Measurements from ENCODE around the gene KCNQ1.

The KCNQ1 gene

DNA sequence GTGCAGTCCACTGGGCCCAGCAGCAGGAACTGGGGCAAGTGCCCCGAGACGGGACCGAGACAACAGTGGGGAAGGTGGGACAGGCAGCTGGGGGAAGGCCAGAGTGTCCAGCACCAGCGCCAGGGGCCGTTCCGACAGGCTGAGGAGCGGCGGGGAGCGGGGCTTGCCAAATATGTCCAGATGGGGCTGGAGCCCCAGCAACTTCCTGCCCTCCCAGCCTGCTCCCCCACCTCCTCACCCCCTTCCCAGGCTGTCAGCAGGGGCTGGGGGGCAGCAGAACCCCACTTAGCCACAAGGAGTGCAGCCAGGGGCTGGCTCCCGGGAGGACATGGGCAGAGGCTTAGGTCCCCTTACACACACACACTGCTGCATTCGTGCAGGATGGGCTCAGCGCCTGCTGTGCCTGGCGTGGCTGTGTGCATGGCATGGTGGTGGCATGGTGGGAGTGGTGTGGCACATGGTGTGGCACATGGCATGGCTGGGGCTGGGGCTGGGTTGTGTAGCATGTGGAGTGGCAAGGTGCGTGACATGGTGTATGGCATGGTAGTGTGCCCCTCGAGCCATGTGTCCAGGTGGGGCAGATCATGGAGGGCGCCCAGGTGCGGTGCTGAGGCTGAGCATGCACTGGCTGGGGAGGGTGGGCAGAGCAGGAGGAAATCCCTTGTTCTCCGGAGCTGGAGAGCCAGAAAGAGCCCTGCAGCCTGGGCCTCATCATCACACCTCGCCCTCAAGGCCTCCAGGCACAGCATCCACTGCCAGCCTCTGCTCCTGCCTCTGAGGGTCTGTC, 389.1 kb downstream of the KCNQ1 start:
- TF ChIP-seq, protein P1, sequence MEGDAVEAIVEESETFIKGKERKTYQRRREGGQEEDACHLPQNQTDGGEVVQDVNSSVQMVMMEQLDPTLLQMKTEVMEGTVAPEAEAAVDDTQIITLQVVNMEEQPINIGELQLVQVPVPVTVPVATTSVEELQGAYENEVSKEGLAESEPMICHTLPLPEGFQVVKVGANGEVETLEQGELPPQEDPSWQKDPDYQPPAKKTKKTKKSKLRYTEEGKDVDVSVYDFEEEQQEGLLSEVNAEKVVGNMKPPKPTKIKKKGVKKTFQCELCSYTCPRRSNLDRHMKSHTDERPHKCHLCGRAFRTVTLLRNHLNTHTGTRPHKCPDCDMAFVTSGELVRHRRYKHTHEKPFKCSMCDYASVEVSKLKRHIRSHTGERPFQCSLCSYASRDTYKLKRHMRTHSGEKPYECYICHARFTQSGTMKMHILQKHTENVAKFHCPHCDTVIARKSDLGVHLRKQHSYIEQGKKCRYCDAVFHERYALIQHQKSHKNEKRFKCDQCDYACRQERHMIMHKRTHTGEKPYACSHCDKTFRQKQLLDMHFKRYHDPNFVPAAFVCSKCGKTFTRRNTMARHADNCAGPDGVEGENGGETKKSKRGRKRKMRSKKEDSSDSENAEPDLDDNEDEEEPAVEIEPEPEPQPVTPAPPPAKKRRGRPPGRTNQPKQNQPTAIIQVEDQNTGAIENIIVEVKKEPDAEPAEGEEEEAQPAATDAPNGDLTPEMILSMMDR (IDR thresholded peaks at IDR 0.05; ENCODE audit: insufficient read depth, low read depth, low read length, missing control alignments): no peak
- H3K4me3 ChIP-seq (ENCODE audit: low read length): no peak overlapping the region
- DNase-seq (ENCODE audit: low read depth): no peak

DNA sequence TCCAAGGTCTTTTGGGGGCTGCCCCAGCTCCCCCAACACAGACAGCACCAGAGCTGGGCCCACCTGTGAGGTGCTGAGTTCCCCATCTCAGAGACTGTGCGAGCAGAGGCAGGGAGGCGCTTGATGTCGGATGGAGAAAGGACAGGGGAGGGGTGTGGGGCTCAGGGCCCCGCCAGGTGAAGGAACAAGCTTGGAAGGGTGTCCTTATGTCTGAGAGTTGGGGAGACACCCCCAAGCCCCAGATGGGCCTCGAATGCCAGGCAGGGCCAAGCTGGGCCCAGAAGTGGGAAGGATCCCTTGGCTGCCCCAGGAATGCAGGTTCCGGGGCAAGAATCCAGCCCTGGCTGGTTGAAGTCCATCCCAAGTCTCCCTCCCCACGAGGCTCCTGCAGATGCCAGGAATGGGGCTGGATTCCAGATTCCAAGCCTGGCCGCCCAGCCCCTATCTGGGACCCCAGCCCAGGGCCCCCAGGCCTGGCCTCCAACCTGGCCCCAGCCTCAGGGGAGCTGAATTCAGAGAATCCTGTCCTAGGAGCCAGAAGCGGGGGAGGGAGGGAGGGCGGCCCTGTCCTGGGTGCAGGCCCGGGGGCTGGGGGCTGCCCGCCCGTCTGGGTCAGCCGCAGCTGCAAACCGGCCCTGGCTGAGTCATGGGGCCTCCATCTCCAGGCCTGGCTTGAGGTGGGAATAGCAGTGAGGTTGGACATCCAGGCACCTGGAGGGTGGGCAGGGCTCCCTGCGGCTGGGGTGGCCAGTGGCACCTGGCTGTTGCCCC, 389.9 kb downstream of the KCNQ1 start:
- DNase-seq (ENCODE audit: low read depth): no peak
- H3K4me3 ChIP-seq (ENCODE audit: low read length): no peak overlapping the region
- TF ChIP-seq, protein P1 (IDR thresholded peaks at IDR 0.05; ENCODE audit: insufficient read depth, low read depth, low read length, missing control alignments): no peak

DNA sequence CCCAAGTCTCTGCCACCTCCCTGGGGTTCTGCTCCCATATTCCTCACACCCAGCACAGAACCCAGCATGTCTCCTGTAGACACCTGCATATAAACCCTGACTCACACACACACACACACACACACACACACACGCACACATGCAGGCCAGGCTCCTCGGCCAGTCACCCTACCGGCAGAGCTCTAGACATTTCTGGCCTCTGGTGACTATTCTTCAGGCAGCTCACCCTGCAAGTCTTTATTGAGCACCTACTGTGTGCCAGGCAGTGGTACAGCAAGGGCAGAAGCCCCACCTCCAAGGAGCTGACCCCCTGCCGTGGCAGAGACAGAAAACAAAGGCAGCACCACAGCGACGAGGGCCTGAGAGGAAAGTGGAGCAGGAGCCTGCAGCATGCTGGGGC, 390.5 kb downstream of the KCNQ1 start:
- peak; percentile 51 for DNase-seq (ENCODE audit: low read depth)
- H3K4me3 ChIP-seq (ENCODE audit: low read length): no peak overlapping the region
- TF ChIP-seq, protein P1 (IDR thresholded peaks at IDR 0.05; ENCODE audit: insufficient read depth, low read depth, low read length, missing control alignments): no peak

DNA sequence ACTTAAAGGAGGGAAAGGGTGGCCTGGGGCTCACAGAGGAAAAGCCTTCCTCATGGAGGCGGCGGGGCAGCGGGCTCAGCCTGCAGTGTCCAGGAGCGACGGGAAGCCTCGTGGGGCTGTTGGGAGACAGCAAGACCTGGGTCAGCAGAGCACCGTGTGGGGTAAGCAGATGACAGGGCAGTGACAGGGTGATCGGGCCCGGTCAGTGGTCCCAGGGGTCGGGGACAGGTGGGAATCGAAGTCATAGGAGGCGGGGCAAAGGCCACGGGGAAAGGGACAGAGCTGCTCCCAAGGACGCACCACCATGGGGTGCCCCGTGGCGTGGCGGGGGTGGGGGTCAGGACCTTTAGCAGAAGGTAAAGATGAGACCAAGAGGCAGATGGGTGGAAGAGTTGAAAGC, 390.9 kb downstream of the KCNQ1 start:
- TF ChIP-seq, protein P1 (IDR thresholded peaks at IDR 0.05; ENCODE audit: insufficient read depth, low read depth, low read length, missing control alignments): no peak
- DNase-seq (ENCODE audit: low read depth): no peak
- no peak overlapping the region for H3K4me3 ChIP-seq (ENCODE audit: low read length)

DNA sequence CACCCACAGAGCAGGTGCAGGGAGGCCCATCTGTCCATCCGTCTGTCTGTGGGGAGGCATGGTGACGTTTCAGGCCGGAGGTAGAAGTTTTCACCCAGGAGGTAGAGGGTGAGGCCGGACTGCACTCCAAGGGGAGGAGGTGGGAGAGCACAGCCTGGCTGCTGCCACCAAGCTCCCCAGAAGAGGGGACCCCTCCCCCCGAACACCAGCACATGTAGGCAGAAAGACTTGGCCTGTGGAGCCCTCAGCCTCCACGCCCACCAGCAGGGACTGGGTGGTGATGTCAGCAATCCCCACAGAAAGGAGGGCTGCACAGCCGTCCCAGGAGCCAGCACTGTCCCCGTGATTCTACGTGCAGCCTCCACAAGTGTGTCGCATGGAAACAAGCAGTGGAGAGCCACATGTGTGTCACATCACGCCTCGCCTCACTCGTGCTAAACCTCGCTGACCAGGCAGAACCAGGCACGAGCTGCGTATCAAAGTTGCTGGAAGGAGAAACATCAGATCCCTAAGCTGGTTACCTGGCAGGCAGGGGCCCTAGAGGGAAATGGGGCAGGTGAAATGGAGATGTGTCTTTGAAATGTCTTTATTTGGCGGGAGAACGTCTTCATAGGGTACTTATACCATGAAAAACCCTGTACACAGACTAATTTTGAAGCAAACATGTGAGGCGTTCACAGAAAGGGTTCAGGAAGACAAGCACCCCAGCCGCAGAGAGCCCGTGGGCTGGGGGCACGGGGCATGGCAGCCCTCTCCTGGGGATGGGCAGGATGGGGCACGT, 391.7 kb downstream of the KCNQ1 start:
- H3K4me3 ChIP-seq (ENCODE audit: low read length): no peak overlapping the region
- DNase-seq (ENCODE audit: low read depth): no peak
- TF ChIP-seq, protein P1 (IDR thresholded peaks at IDR 0.05; ENCODE audit: insufficient read depth, low read depth, low read length, missing control alignments): no peak

DNA sequence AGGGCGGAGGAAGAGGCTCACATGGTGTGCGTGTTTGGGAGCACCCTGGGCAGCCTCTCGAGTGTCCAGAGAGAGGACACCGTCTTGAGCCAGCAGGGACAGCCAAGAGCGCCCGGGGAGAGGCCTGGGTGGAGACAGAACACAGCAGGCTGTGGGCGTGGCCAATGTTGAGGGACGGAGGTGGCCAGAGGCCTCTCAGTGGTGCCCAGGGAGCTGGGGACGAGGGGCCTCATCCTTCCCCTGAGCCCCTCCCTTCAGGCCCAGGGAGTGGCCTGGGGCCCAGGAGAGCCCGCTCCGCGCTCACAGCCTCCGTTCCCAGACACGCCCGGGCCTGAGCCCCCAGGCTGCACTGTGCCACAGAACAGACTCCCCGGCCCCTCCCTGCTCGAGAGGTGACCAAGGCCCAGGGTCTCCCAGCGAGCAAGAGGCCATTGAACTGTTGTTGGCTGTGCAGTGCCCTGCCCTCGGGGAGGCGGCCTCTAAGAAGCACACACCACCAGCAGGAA, 392.3 kb downstream of the KCNQ1 start:
- no peak for DNase-seq (ENCODE audit: low read depth)
- H3K4me3 ChIP-seq (ENCODE audit: low read length): no peak overlapping the region
- TF ChIP-seq, protein P1 (IDR thresholded peaks at IDR 0.05; ENCODE audit: insufficient read depth, low read depth, low read length, missing control alignments): peak; percentile 25

Data from epithelial cell of esophagus (primary cell).